ES-I3 (cell line): ENCODE measurements around the gene CPHXL.

ENCODE experiments used
- H3K36me3 ChIP-seq: 2 replicates; pipeline ENCODE4 v1.6.1; 2013; ENCODE audit warnings: mild to moderate bottlenecking, low read length, control low read depth, moderate library complexity; ENCODE audit not compliant: insufficient read depth
- H3K4me1 ChIP-seq: 2 replicates; pipeline ENCODE4 v1.6.1; 2013; ENCODE audit warnings: mild to moderate bottlenecking, control low read depth, low read length; ENCODE audit not compliant: insufficient read depth
- H3K9ac ChIP-seq: 2 replicates; pipeline ENCODE4 v1.6.1; 2013; ENCODE audit warnings: low read depth, mild to moderate bottlenecking, low read length, moderate library complexity
- H3K9me3 ChIP-seq: 2 replicates; pipeline ENCODE4 v1.6.1; 2013; ENCODE audit warnings: mild to moderate bottlenecking, low read length, moderate library complexity; ENCODE audit not compliant: control insufficient read depth, insufficient read depth

Gene CPHXL

DNA sequence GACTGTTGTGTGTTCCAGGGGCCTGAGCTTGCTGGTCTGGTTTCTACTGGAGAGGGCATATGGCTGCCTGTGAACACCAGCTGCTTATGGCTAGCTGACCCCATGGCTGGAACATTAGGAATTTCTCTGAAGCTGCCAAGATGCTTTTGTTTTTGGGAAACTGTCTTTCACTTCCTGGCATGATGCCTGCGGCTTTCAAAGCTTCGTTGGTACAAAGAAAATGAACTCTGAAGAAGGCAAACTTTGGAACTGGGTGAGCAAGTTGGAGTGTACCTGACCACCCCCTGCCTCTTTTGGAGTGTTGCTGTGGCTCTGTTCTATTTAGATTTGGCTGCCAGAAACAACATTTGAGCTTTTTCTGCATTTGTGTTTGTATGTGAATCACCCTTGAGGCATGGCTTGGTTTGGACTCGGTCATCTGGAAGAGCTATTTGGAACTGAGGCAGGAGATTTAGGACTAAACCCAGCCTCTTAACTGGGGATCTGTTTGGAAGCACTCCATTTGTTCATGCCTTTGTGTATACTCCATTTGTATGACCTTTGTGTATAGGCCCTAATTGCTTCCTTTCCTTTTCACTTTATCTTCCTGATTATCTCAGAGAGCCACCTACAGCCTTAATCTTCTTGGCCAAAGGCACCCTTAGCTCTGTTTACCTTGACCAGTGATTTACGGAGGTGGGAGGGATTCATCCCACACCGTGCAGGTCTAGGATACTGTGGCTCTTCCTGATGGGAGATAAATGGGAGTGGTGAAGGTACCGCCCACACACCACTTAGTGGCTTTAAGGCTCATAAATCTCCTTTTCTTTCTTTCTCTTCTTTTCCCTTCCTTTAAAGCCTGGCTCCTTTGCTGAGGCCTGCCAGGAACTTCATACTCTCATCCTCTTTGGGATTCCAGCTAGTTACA lies 7.3 kb upstream of the CPHXL start:
- Histone ChIP-seq H3K36me3 (no peaks in the 10 kb centered on the region), H3K9me3 (no peaks in the 10 kb centered on the region), H3K4me1 (no peaks in the 10 kb centered on the region), H3K9ac (no peak overlapping the region)

DNA sequence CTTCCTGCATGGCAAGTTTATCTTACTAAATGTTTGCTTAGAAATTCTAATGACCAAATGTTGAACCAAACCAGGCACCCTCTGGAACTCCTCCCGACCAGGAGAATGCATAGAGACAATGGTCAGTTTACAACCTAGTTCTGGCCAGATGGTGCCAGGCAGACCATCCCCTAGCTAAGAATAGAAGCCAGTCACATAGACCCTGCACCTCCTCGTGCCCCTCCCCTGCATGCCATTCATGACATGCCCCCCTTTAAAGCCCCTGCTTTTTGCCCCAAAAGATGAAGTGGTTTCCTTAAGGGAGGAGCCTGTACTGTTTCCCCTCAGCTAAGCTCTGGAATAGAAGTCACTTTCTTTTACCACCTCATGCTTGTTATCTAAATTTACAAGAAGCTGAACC lies 6.6 kb upstream of the CPHXL start:
- no peaks in the 10 kb centered on the region for H3K36me3 ChIP-seq
- H3K4me1 ChIP-seq = no peaks in the 10 kb centered on the region
- no peak overlapping the region for H3K9ac ChIP-seq
- no peaks in the 10 kb centered on the region for H3K9me3 ChIP-seq

DNA sequence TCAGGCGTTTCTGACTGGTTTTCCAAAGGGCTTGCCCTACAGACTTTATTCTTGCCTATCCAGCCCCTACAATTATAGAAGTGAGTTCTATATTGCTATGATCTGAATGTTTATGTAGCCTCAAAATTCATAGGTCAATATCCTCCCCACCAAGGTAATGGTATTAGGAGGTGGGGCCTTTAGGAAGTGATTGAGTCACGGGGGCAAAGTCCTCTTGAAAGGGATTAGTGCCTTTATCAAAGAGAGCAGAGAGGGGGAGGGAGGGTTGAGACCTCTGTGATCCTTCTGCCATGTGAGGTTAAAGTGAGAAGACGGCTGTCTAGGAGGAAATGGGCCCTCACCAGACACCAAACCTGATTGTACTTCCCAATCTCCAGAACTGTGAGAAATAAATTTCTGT lies 931 bp upstream of the CPHXL start:
- no peak overlapping the region for H3K9ac ChIP-seq
- H3K36me3 ChIP-seq = no peaks in the 10 kb centered on the region
- no peaks in the 10 kb centered on the region for H3K9me3 ChIP-seq
- H3K4me1 ChIP-seq = no peaks in the 10 kb centered on the region

DNA sequence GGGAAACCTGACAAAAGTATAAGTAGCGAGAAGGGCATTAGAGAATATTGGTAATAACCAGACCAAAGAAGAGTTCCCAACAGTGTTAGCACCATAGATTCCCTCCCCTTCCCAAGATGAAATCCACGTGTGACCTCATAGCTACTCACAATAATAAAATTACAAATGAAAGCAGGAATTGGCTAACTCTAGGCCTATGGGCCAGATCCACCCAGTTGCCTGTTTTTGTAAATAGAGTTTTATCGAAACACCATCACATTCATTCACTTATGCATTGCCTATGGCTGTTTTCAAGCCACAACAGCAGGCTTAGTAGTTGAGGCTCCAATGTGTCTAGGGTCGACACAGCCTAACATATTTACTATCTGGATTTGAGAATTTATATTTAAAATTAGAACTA lies 7.8 kb downstream of the CPHXL start:
- H3K4me1 ChIP-seq = no peaks in the 10 kb centered on the region
- no peaks in the 10 kb centered on the region for H3K36me3 ChIP-seq
- H3K9ac ChIP-seq = no peak overlapping the region
- no peaks in the 10 kb centered on the region for H3K9me3 ChIP-seq

DNA sequence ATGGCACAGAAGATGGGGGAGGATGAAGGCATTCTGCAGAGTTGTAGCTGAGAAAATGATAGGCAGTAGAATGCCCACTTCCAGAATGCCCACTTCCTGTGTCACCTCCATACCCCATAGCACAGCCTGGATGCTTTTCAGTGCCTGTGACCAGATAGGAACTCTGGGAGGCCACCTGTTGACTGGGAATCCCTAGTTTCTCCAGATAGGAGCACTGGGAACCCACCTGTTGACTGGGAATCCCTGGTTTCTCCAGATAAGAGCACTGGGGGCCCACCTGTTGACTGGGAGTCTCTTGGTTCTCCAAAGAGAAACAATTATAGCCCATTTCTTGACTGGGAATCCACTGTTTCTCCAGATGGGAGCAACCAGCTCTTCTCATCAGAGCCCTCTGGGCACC lies 11.6 kb downstream of the CPHXL start:
- Histone ChIP-seq H3K36me3 (no peaks in the 10 kb centered on the region), H3K9me3 (peaks cover 5% of the 10 kb centered on the region), H3K9ac (no peak overlapping the region)

DNA sequence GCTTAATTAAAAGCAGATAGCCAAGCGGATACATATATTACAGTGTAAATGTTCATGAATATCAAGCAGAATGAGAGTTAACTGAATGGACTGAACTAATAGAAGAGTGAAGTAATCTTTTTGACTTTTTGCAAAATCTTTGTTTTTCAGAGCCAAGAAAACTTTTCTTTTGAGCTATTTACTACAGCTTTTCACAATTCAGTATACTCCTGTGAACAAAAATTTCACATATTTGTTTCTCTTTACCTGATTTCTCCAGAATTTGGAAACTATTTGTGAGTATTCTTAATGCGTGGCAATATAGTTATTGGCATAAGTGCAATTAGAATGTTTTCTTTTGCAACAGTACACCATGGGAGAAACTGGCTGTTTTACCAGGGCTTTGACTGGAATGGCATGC lies 15.9 kb downstream of the CPHXL start:
- no peak overlapping the region for H3K9ac ChIP-seq
- peaks cover 5% of the 10 kb centered on the region for H3K9me3 ChIP-seq
- H3K36me3 ChIP-seq = no peaks in the 10 kb centered on the region
- H3K4me1 ChIP-seq = no peaks in the 10 kb centered on the region

More for the DNA sequence above, 11.6 kb downstream of the CPHXL start:
- H3K4me1 ChIP-seq = no peaks in the 10 kb centered on the region

DNA sequence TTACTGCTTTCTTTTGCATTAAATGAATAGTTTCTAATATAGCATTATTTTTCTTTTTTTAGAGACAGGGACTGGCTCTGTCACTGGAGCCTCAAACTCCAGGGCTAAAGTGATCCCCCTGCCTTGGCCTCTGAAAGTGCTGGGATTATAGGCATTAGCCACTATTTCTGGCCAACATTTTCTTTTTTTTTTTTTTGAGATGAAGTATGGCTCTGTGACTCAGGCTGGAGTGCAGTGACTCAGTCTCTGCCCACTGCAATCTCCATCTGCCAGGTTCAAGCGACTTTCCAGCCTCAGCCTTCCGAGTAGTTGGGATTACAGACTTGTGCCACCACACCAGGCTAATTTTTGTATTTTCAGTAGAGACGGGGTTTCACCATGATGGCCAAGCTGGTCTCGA lies 23.0 kb downstream of the CPHXL start:
- Histone ChIP-seq H3K36me3 (no peaks in the 10 kb centered on the region), H3K9ac (no peak overlapping the region), H3K9me3 (no peaks in the 10 kb centered on the region), H3K4me1 (no peaks in the 10 kb centered on the region)

DNA sequence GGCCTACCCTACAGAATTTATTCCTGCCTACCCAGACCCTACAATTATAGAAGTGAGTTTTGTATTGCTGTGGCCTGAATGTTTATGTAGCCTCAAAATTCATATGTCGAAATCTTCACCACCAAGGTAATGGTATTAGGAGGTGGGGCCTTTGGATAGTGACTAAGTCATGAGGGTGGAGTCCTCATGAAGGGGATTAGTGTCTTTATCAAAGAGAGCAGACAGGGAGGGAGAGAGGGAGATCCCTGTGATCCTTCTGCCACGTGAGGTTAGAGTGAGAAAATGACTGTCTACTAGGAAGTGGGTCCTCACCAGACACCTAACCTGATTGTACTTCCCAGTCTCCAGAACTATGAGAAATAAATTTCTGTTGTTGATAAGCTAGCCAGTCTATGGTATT lies 24.0 kb downstream of the CPHXL start:
- Histone ChIP-seq H3K36me3 (no peaks in the 10 kb centered on the region), H3K9ac (no peak overlapping the region), H3K4me1 (no peaks in the 10 kb centered on the region), H3K9me3 (no peaks in the 10 kb centered on the region)

DNA sequence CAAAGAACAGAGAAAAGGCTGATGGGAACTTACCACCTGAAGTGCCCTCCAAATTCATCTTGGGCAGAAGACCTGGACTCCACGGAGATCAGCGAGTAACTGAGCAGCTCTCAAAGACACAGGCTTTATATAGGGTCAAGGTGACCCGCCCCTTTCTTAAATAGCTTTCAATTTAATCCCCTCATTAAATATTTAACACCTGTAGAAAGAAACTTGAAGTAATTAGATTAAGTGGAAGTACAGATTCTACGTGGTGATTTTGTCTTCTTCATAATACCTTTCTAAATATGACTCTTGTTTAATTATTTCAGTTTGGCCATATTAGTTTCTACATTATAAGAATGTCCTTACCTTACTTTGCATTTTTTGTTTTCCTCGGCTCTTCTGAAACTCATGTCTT lies 24.9 kb downstream of the CPHXL start, which contains the start of gene DUXB:
TSS of gene DUXB (minus strand) at position 101 of the 400 bp plus-strand sequence. CDS start at position 58, 43 bp downstream.
- H3K36me3 ChIP-seq = no peaks in the 10 kb centered on the region
- H3K9ac ChIP-seq = no peak within 1 kb of the TSS
- no peaks in the 10 kb centered on the region for H3K4me1 ChIP-seq
- H3K9me3 ChIP-seq = no peaks in the 10 kb centered on the region

DNA sequence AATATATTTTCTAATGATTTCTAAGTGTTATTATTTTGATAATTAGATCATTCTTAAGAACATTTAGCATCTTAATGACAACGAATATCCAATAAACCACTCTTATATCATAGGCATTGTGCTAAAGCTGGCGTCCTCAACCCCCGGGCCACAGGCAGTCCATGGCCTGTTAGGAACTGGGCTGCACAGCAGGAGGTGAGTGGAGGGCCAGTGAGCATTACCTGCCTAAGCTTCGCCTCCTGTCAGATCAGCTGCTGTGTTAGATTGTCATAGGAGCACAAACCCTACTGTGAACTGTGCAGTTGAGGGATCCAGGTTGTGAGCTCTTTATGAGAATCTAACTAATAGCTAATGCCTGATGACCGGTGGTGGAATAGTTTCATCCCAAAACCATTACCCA lies 28.7 kb downstream of the CPHXL start:
- Histone ChIP-seq H3K9ac (no peak overlapping the region), H3K36me3 (no peaks in the 10 kb centered on the region), H3K4me1 (no peaks in the 10 kb centered on the region), H3K9me3 (no peaks in the 10 kb centered on the region)

DNA sequence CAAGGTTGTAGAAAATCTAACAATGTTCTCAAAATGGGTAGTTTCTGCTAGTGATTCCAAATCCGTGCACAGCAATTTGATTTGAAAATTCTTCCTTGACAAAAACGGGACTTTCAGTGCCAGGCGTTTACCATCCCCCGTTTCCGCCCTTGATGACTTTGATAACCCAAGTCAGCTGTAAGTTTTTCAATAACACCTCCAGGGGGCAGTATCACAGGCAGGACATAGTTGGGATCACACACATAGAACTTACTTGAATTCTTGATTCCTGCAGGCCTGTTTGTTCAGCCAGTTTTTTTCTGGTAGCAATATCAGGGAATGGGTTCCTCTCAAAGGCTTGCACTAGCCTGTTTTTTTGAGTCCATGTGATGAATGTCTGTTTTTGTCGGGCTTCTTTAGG lies 30.6 kb downstream of the CPHXL start:
- Histone ChIP-seq H3K9ac (no peak overlapping the region), H3K9me3 (no peaks in the 10 kb centered on the region), H3K4me1 (no peaks in the 10 kb centered on the region), H3K36me3 (no peaks in the 10 kb centered on the region)

DNA sequence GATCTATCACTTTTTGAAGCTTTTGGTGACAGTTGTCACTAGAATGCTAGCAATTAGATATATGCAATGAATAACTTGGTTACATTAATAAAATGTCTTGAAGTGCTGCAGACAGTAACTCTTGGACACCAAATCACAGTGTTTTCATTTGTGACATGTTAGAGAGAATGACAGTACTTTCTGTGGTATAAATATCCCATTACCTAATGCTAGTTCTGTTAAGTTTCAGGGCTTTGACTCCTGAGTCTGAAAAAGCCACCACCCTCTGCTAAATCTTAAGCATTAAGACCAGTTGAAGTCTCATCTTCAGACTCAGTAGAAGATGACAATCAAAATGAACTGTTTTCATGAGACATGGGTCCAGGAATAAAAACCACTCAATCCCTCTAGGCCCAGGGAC lies 38.9 kb downstream of the CPHXL start:
- peaks cover 10% of the 10 kb centered on the region for H3K9me3 ChIP-seq
- H3K4me1 ChIP-seq = no peaks in the 10 kb centered on the region
- H3K36me3 ChIP-seq = no peaks in the 10 kb centered on the region
- no peak overlapping the region for H3K9ac ChIP-seq

DNA sequence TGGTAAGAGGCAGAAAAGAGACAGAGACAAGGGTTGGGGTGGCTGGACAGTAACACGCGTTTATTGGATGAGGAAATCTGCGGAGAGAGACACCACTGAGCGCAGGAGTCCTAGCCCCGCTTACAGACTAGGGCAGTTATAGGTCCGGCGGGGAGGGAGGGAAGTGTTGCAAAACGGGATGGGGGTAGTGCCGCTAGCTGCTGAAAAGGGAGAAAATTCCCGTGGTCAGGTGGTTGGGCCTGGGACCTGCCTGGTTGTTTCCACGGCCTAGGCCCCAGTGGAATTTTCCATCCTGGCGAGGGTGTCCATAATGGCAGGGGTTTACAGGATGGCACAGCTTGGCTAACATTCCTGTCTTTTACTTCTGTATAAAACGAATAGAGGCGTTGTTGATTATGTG lies 44.0 kb downstream of the CPHXL start:
- Histone ChIP-seq H3K36me3 (no peaks in the 10 kb centered on the region), H3K9me3 (peaks cover 10% of the 10 kb centered on the region), H3K9ac (no peak overlapping the region), H3K4me1 (no peaks in the 10 kb centered on the region)

DNA sequence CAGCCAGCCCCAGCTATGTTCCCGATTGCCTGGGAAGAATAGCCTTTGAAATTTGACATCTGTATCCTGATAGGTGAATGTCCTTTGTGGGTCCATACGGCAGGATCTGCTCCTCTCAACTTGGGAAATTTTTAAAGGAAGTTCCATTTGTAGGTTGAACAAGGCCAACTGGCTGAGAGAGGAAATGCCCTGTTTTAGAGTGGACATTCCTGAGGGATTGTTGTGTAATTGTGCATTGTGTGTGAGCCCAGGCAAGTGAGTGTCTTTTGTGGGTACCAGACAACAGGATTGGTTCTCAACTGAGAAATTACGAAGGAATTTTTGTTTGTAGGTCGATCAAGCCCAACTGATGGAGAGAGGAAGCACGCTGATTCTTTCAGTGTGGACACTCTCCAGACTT lies 46.9 kb downstream of the CPHXL start:
- H3K9me3 ChIP-seq = peaks cover 2% of the 10 kb centered on the region
- H3K9ac ChIP-seq = no peak overlapping the region
- no peaks in the 10 kb centered on the region for H3K4me1 ChIP-seq
- no peaks in the 10 kb centered on the region for H3K36me3 ChIP-seq

DNA sequence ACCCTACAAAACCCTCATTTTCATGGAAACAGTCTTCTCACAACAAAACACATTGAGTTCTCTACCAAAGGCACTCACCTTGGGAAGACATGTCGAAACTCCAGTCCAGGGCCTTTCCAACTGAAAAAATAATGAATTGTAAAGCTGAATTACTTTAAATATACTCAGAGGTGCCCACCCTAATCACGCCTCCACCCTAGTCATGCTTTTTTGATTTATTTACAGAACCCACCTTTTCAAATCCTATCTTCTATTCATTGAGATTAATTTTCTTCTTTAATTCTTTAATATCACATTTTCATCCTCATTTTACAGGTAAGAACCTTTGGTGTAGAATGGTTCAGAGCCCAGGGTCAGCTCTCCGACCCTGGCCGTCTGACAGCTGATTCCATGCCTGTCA lies 49.4 kb downstream of the CPHXL start, which contains the start of gene CPHXL2:
TSS of gene CPHXL2 (minus strand) at position 101 of the 400 bp plus-strand sequence. CDS start at position 91, 10 bp downstream.
- Histone ChIP-seq H3K4me1 (no peaks in the 10 kb centered on the region), H3K9me3 (no peaks in the 10 kb centered on the region), H3K36me3 (no peaks in the 10 kb centered on the region), H3K9ac (no peak within 1 kb of the TSS)
